Gastrocnemius medialis (tissue), 4 donors: ENCODE results near the gene PEBP1.

ENCODE experiments used
- POLR2A ChIP-seq, 2 donors: fragments of 450-650 bp; IDR thresholded peaks; one replicate each; pipeline ENCODE4 v1.6.1; 2017; ENCODE audit warnings: antibody characterized with exemption in 2 of 2, mild to moderate bottlenecking in 2 of 2, moderate library complexity in 2 of 2
- TF ChIP-seq, protein P1 (sequence below), 5 experiments: fragments of 450-650 bp in 3 of 5; fragments of 200-600 bp in 2 of 5; sonication (generic) in 2 of 5; IDR thresholded peaks in 4 of 5; conservative IDR thresholded peaks in 1 of 5; 1 replicate in 4 of 5; 2 replicates in 1 of 5; pipeline ENCODE4 v1.5.1; 2016 to 2019; ENCODE audit warnings: antibody characterized with exemption in 5 of 5, mild to moderate bottlenecking in 3 of 5, moderate library complexity in 3 of 5

DNA sequence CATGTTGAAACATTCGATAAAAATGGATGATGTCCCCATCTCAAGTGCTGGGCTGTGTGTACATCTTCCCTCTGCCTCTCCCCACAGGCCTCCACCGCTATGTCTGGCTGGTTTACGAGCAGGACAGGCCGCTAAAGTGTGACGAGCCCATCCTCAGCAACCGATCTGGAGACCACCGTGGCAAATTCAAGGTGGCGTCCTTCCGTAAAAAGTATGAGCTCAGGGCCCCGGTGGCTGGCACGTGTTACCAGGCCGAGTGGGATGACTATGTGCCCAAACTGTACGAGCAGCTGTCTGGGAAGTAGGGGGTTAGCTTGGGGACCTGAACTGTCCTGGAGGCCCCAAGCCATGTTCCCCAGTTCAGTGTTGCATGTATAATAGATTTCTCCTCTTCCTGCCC lies 8.6 kb downstream of the PEBP1 start:
- TF ChIP-seq POLR2A (IDR thresholded peaks at IDR 0.05), result no peak
- TF ChIP-seq, protein P1, sequence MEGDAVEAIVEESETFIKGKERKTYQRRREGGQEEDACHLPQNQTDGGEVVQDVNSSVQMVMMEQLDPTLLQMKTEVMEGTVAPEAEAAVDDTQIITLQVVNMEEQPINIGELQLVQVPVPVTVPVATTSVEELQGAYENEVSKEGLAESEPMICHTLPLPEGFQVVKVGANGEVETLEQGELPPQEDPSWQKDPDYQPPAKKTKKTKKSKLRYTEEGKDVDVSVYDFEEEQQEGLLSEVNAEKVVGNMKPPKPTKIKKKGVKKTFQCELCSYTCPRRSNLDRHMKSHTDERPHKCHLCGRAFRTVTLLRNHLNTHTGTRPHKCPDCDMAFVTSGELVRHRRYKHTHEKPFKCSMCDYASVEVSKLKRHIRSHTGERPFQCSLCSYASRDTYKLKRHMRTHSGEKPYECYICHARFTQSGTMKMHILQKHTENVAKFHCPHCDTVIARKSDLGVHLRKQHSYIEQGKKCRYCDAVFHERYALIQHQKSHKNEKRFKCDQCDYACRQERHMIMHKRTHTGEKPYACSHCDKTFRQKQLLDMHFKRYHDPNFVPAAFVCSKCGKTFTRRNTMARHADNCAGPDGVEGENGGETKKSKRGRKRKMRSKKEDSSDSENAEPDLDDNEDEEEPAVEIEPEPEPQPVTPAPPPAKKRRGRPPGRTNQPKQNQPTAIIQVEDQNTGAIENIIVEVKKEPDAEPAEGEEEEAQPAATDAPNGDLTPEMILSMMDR (IDR thresholded peaks at IDR 0.05 in 4 of 5, conservative IDR thresholded peaks at IDR 0.05 in 1 of 5), result no peak
